GM23338 (cell line): ENCODE measurements around the gene PVALB. TPM values are rescaled to one million over a fixed set of nuclear protein-coding genes. Genes with fewer than 3 reads are reported as not detected.

Experiments
- ATAC-seq: fragments of 200-7000 bp; cut with Tn5 transposase; 3 replicates; pipeline ENCODE4 v1.9.1; 2020
- DNase-seq: peaks from one replicate; pipeline ENCODE4 v3.0.0-alpha.2; 2015; ENCODE audit warnings: low spot score
- H2AFZ ChIP-seq: fragments of 200-600 bp; sonication (generic); 2 replicates; pipeline ENCODE4 v1.8.0; 2016; ENCODE audit warnings: antibody characterized with exemption, mild to moderate bottlenecking, moderate library complexity
- H3F3A ChIP-seq: fragments of 200-600 bp; sonication (generic); replicated peaks from 2 replicates; pipeline ENCODE4 v1.8.0; 2017; ENCODE audit warnings: antibody characterized with exemption, mixed run types, low read depth
- H3K27ac ChIP-seq: fragments of 200-600 bp; sonication (generic); 2 replicates; pipeline ENCODE4 v1.6.1; 2016; ENCODE audit warnings: low read depth
- H3K27me3 ChIP-seq: fragments of 200-600 bp; sonication (generic); 2 replicates; pipeline ENCODE4 v1.8.0; 2016; ENCODE audit warnings: mild to moderate bottlenecking, mixed run types, moderate library complexity; ENCODE audit not compliant: insufficient read depth
- H3K36me3 ChIP-seq: fragments of 200-600 bp; sonication (generic); 2 replicates; pipeline ENCODE4 v1.8.0; 2016; ENCODE audit warnings: mild to moderate bottlenecking; ENCODE audit not compliant: insufficient read depth
- H3K4me1 ChIP-seq: fragments of 200-600 bp; sonication (generic); 2 replicates; pipeline ENCODE4 v1.8.0; 2016; ENCODE audit warnings: mild to moderate bottlenecking, moderate library complexity; ENCODE audit not compliant: insufficient read depth
- H3K4me2 ChIP-seq: fragments of 200-600 bp; sonication (generic); 2 replicates; pipeline ENCODE4 v1.7.1; 2017; ENCODE audit warnings: mixed run types
- H3K4me3 ChIP-seq: fragments of 200-600 bp; sonication (generic); 2 replicates; pipeline ENCODE4 v1.6.1; 2016; ENCODE audit warnings: mixed run types
- H3K79me2 ChIP-seq: fragments of 200-600 bp; sonication (generic); replicated peaks from 2 replicates; pipeline ENCODE4 v1.8.0; 2017; ENCODE audit warnings: mild to moderate bottlenecking; ENCODE audit not compliant: insufficient read depth
- H3K9me2 ChIP-seq: fragments of 200-600 bp; sonication (generic); 2 replicates; pipeline ENCODE4 v1.8.0; 2017; ENCODE audit not compliant: insufficient read depth
- H4K20me1 ChIP-seq: fragments of 200-600 bp; sonication (generic); replicated peaks from 2 replicates; pipeline ENCODE4 v1.8.0; 2017; ENCODE audit warnings: mild to moderate bottlenecking; ENCODE audit not compliant: insufficient read depth
- H3K27ac Mint-ChIP-seq: 2 replicates; pipeline ENCODE4 v1.8.0; 2020; ENCODE audit warnings: inconsistent platforms, mild to moderate bottlenecking, moderate library complexity, mixed read lengths
- H3K27me3 Mint-ChIP-seq: 3 replicates; pipeline ENCODE4 v1.8.0; 2022; ENCODE audit warnings: low read depth, mild to moderate bottlenecking, moderate library complexity, mixed read lengths, inconsistent platforms; ENCODE audit not compliant: insufficient read depth, poor library complexity
- H3K36me3 Mint-ChIP-seq: 3 replicates; pipeline ENCODE4 v1.8.0; 2021; ENCODE audit warnings: low read depth, mild to moderate bottlenecking, inconsistent platforms, moderate library complexity, mixed read lengths
- H3K4me1 Mint-ChIP-seq: 3 replicates; pipeline ENCODE4 v1.8.0; 2020; ENCODE audit warnings: mild to moderate bottlenecking, inconsistent platforms, mixed read lengths
- H3K4me3 Mint-ChIP-seq: 3 replicates; pipeline ENCODE4 v1.8.0; 2021; ENCODE audit warnings: moderate library complexity, mild to moderate bottlenecking, inconsistent platforms, mixed read lengths
- H3K9me3 Mint-ChIP-seq: 3 replicates; pipeline ENCODE4 v1.8.0; 2020; ENCODE audit warnings: moderate library complexity, mild to moderate bottlenecking, inconsistent platforms, mixed read lengths
- JUNB ChIP-seq: IDR thresholded peaks from one replicate; pipeline ENCODE4 v1.6.1; 2016; ENCODE audit warnings: antibody characterized with exemption; ENCODE audit not compliant: unreplicated experiment
- NANOG ChIP-seq: IDR thresholded peaks from 2 replicates; pipeline ENCODE4 v1.6.1; 2016; ENCODE audit warnings: antibody characterized with exemption, borderline replicate concordance
- POLR2AphosphoS5 ChIP-seq: IDR thresholded peaks from 2 replicates; pipeline ENCODE4 v1.6.1; 2016; ENCODE audit warnings: antibody characterized with exemption, low read depth
- STAT1 ChIP-seq: IDR thresholded peaks from one replicate; pipeline ENCODE4 v1.6.1; 2016; ENCODE audit warnings: antibody characterized with exemption; ENCODE audit not compliant: unreplicated experiment
- ZNF114 ChIP-seq: fragments of 250-450 bp; sonication (Bioruptor Pico); IDR thresholded peaks from 2 replicates; pipeline ENCODE4 v1.5.0; 2020; ENCODE audit warnings: mild to moderate bottlenecking, moderate library complexity
- ZNF331 ChIP-seq: fragments of 250-450 bp; sonication (Bioruptor Pico); IDR thresholded peaks from 2 replicates; pipeline ENCODE4 v1.5.0; 2020; ENCODE audit warnings: low read depth, mild to moderate bottlenecking, moderate library complexity
- polyA plus RNA-seq: library from polyadenylated mRNA; unstranded; fragments of >200 nt; fragmentation: Nextera tagmentation; extraction: Ambion mirVana; gene quantifications from 2 replicates; pipeline ENCODE4 v1.2.1, GENCODE V29; 2016
- total RNA-seq: library from RNA; depleted of rRNA; stranded (reverse); fragments of >200 nt; shearing (Covaris generic); gene quantifications from 2 replicates; pipeline ENCODE4 v1.2.3, GENCODE V29; 2014
- TF ChIP-seq, protein P1 (sequence below): fragments of 250-450 bp; sonication (Bioruptor Pico); IDR thresholded peaks from 2 replicates; pipeline ENCODE4 v1.5.0; 2020; ENCODE audit warnings: mild to moderate bottlenecking, moderate library complexity
- TF ChIP-seq, protein P2 (sequence below), 2 experiments: fragments of 200-600 bp in 1 of 2; sonication (generic) in 1 of 2; conservative IDR thresholded peaks; 2 replicates each; pipeline versions ENCODE4 v1.5.1 to v1.6.1; 2016 to 2017; ENCODE audit warnings: antibody characterized with exemption in 2 of 2, low read depth in 2 of 2, mild to moderate bottlenecking in 2 of 2, moderate library complexity in 1 of 2

Gene PVALB
- total and polyA plus RNA-seq, 2 experiments from 2014 or later: 7.9 TPM; not detected in 1

DNA sequence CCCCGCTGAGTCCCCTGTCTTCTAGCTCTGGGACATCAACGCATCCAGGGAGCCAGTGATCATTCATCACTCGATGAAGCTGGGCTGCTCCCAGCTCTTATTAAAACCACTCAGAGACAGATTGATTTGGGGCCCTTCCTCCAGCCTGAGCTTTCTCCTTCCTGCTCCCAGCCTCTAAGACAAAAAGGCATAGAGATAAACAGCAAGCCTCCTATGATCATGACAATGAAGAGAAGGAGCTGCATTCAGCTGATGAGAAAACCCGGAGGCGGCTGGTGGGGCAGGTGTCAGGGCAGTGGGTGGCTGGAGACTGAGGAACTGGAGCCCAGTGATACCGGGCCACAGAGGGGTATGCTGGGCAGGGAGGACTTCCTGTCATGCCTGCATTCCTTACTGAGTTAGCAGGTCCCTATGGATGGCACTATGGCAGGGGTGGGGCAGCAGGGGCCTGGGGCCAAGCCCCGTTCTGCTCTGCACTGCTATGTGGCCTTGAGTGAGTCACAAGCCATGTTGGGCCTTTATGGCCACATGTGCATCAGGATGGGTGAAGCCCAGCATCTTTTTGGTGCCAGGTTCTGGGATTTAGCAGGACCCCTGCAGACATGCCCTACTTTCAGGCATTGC lies 20.2 kb downstream of the PVALB start (continued):
- TF ChIP-seq JUNB (no peak), STAT1 (no peak), ZNF331 (no peak)
- TF ChIP-seq, protein P1, sequence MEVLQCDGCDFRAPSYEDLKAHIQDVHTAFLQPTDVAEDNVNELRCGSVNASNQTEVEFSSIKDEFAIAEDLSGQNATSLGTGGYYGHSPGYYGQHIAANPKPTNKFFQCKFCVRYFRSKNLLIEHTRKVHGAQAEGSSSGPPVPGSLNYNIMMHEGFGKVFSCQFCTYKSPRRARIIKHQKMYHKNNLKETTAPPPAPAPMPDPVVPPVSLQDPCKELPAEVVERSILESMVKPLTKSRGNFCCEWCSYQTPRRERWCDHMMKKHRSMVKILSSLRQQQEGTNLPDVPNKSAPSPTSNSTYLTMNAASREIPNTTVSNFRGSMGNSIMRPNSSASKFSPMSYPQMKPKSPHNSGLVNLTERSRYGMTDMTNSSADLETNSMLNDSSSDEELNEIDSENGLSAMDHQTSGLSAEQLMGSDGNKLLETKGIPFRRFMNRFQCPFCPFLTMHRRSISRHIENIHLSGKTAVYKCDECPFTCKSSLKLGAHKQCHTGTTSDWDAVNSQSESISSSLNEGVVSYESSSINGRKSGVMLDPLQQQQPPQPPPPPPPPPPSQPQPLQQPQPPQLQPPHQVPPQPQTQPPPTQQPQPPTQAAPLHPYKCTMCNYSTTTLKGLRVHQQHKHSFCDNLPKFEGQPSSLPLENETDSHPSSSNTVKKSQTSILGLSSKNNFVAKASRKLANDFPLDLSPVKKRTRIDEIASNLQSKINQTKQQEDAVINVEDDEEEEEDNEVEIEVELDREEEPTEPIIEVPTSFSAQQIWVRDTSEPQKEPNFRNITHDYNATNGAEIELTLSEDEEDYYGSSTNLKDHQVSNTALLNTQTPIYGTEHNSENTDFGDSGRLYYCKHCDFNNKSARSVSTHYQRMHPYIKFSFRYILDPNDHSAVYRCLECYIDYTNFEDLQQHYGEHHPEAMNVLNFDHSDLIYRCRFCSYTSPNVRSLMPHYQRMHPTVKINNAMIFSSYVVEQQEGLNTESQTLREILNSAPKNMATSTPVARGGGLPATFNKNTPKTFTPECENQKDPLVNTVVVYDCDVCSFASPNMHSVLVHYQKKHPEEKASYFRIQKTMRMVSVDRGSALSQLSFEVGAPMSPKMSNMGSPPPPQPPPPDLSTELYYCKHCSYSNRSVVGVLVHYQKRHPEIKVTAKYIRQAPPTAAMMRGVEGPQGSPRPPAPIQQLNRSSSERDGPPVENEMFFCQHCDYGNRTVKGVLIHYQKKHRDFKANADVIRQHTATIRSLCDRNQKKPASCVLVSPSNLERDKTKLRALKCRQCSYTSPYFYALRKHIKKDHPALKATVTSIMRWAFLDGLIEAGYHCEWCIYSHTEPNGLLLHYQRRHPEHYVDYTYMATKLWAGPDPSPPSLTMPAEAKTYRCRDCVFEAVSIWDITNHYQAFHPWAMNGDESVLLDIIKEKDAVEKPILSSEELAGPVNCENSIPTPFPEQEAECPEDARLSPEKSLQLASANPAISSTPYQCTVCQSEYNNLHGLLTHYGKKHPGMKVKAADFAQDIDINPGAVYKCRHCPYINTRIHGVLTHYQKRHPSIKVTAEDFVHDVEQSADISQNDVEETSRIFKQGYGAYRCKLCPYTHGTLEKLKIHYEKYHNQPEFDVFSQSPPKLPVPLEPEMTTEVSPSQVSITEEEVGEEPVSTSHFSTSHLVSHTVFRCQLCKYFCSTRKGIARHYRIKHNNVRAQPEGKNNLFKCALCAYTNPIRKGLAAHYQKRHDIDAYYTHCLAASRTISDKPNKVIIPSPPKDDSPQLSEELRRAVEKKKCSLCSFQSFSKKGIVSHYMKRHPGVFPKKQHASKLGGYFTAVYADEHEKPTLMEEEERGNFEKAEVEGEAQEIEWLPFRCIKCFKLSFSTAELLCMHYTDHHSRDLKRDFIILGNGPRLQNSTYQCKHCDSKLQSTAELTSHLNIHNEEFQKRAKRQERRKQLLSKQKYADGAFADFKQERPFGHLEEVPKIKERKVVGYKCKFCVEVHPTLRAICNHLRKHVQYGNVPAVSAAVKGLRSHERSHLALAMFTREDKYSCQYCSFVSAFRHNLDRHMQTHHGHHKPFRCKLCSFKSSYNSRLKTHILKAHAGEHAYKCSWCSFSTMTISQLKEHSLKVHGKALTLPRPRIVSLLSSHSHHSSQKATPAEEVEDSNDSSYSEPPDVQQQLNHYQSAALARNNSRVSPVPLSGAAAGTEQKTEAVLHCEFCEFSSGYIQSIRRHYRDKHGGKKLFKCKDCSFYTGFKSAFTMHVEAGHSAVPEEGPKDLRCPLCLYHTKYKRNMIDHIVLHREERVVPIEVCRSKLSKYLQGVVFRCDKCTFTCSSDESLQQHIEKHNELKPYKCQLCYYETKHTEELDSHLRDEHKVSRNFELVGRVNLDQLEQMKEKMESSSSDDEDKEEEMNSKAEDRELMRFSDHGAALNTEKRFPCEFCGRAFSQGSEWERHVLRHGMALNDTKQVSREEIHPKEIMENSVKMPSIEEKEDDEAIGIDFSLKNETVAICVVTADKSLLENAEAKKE (CRISPR knock-in tag): no peak

DNA sequence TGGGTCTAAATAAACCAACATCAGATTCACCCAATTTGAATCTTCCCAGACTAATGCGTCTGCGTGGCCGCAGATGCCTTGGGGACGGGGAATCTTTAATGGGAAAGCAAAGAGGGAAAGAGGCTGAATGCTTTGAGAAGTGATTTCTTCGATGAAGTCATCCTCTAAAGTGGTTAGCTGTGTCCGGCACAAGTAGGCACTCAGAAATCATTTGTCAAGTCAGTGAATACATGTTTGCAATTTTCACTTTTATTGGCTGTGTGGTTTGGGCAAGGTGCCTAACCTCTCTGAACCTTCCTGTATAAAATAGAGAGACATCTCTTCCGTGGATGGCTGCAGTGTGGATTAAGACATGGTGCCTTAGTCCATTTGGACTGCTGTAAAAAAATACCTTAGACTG lies 21.2 kb downstream of the PVALB start:
- H3F3A ChIP-seq: no peaks in the 10 kb centered on the region
- H3K4me2 ChIP-seq: no peak overlapping the region
- H3K4me3 ChIP-seq: no peak overlapping the region
- no peaks in the 10 kb centered on the region for H3K9me2 ChIP-seq
- Mint-ChIP-seq H3K36me3 (no peaks in the 10 kb centered on the region), H3K27me3 (peaks cover 8% of the 10 kb centered on the region), H3K9me3 (no peaks in the 10 kb centered on the region), H3K27ac (no peak overlapping the region), H3K4me1 (peaks cover 43% of the 10 kb centered on the region), H3K4me3 (no peak overlapping the region)
- H2AFZ ChIP-seq: peak overlapping the region; percentile 59; the same call in 1 of the 2 replicates
- no peaks in the 10 kb centered on the region for H3K36me3 ChIP-seq
- no peaks in the 10 kb centered on the region for H3K79me2 ChIP-seq
- no peak for ATAC-seq
- H3K4me1 ChIP-seq: peaks cover 22% of the 10 kb centered on the region; the same call in 1 of the 2 replicates
- H4K20me1 ChIP-seq: no peaks in the 10 kb centered on the region
- DNase-seq: no peak
- H3K27me3 ChIP-seq: no peaks in the 10 kb centered on the region
- no peak overlapping the region for H3K27ac ChIP-seq
- TF ChIP-seq POLR2AphosphoS5 (no peak), ZNF331 (no peak), NANOG (no peak), STAT1 (no peak), ZNF114 (CRISPR knock-in tag) (no peak)
- TF ChIP-seq, protein P2, sequence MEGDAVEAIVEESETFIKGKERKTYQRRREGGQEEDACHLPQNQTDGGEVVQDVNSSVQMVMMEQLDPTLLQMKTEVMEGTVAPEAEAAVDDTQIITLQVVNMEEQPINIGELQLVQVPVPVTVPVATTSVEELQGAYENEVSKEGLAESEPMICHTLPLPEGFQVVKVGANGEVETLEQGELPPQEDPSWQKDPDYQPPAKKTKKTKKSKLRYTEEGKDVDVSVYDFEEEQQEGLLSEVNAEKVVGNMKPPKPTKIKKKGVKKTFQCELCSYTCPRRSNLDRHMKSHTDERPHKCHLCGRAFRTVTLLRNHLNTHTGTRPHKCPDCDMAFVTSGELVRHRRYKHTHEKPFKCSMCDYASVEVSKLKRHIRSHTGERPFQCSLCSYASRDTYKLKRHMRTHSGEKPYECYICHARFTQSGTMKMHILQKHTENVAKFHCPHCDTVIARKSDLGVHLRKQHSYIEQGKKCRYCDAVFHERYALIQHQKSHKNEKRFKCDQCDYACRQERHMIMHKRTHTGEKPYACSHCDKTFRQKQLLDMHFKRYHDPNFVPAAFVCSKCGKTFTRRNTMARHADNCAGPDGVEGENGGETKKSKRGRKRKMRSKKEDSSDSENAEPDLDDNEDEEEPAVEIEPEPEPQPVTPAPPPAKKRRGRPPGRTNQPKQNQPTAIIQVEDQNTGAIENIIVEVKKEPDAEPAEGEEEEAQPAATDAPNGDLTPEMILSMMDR (conservative IDR thresholded peaks at IDR 0.05; ENCODE audit: low read depth in 2 of 2): no peak
- TF ChIP-seq, protein P1 (CRISPR knock-in tag): no peak
